ENCODE data around the gene SRRM2. TPM values are rescaled to one million over a fixed set of nuclear protein-coding genes. Genes with fewer than 3 reads are reported as not detected.

Gene SRRM2
- total RNA-seq, 6 donors from 2014 or later = 317 to 3,815 (median 582) TPM

DNA sequence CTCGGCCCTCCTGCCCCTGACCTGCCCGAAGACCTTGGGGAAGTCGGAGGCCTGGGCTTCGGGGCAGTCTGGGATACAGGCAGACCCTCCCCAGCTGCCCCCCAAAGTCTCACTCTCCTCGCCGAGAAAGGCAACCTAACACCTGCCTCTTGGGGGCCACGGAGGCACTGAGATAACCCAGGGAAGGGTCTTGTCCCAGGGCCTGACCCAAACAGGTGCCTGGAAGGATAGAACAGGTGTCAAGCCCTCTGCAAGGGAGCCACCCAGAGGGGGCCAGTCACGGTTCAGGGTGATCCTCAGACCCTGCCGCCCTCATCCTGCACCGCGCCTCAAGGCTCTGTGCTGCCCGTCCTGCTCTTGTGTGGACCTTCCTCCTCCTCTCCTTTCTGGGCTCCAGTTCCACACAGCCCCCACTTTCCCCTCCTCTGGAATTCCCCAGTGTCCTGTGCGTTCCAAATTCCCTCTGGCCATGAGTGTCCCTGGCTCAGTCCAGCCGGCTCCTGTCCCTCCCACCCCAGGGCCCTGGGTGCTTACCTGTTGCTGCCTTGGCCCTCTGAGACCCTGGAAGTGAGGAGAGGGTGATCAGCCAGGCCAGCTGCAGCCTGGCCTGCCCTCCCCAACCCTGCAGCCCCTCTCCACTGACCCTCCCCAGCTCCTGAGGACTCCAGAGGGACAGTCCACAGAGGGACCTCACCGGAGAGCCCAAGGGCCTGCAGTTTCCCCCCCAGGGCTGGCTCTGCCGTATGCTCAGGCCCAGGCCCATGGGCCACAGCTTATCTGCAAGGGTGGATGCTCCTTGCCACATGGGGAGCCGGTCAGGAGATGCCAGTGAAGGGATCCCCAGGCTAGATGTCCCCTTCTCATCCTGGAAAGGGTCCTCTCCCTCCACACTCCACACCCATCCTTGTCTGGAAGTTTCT, 36.2 kb upstream of the SRRM2 start:
- H3K36me3 ChIP-seq = no peaks in the 10 kb centered on the region
- TF ChIP-seq, protein P1, sequence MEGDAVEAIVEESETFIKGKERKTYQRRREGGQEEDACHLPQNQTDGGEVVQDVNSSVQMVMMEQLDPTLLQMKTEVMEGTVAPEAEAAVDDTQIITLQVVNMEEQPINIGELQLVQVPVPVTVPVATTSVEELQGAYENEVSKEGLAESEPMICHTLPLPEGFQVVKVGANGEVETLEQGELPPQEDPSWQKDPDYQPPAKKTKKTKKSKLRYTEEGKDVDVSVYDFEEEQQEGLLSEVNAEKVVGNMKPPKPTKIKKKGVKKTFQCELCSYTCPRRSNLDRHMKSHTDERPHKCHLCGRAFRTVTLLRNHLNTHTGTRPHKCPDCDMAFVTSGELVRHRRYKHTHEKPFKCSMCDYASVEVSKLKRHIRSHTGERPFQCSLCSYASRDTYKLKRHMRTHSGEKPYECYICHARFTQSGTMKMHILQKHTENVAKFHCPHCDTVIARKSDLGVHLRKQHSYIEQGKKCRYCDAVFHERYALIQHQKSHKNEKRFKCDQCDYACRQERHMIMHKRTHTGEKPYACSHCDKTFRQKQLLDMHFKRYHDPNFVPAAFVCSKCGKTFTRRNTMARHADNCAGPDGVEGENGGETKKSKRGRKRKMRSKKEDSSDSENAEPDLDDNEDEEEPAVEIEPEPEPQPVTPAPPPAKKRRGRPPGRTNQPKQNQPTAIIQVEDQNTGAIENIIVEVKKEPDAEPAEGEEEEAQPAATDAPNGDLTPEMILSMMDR (IDR thresholded peaks at IDR 0.05) = no peak
- TF ChIP-seq POLR2A (IDR thresholded peaks at IDR 0.05) = no peak
- no peak for TF ChIP-seq EP300 (IDR thresholded peaks at IDR 0.05)
- no peak for TF ChIP-seq POLR2AphosphoS5 (IDR thresholded peaks at IDR 0.05)
- peak in 1 of 2 donors; percentile 35 for DNase-seq
- no peak overlapping the region for H3K4me3 ChIP-seq
- peaks cover 0 to 3% (median 0%) of the 10 kb centered on the region in 4 donors for H3K27me3 ChIP-seq
- no peak for ATAC-seq (ENCODE audit: low FRiP score in 2 of 2)
- 76 to 79% methylated on average over 9 to 16 of the region's 17 CpGs for WGBS, 2 donors
- peaks cover 13 to 32% (median 27%) of the 10 kb centered on the region in 4 donors for H3K4me1 ChIP-seq
- no peaks in the 10 kb centered on the region for H3K9me3 ChIP-seq
- no peak overlapping the region for H3K27ac ChIP-seq

DNA sequence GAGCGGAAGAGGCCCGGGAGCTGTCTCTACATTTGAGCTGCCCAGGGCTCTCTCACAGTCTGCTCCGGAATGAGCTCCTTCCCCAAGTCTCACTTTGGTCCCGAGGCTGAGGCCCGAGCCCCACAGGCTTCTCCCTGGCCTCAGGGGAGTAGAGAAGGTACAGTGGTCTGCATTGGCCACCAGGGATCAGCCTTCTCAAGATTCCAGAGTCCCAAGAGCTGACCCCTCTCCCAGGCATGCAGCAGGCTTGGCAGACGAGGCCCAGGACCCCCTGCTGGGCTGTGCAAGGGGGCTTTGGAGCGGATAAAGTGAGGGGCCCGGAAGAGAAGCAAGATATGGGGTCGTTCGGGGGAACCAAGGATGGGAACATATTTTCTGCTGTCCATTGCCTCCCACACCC, 35.5 kb upstream of the SRRM2 start:
- Histone ChIP-seq H3K4me3 (no peak overlapping the region), H3K27ac (no peak overlapping the region), H3K4me1 (peaks cover 17 to 39% (median 33%) of the 10 kb centered on the region in 4 donors), H3K36me3 (no peaks in the 10 kb centered on the region), H3K27me3 (peaks cover 0 to 3% (median 0%) of the 10 kb centered on the region in 4 donors), H3K9me3 (no peaks in the 10 kb centered on the region)
- TF ChIP-seq POLR2AphosphoS5 (IDR thresholded peaks at IDR 0.05) (no peak), EP300 (IDR thresholded peaks at IDR 0.05) (no peak), POLR2A (IDR thresholded peaks at IDR 0.05) (no peak)
- TF ChIP-seq, protein P1 (IDR thresholded peaks at IDR 0.05) = no peak
- 85 to 91% methylated on average over 10 of the region's 10 CpGs for WGBS, 2 donors
- DNase-seq (no peak), ATAC-seq (ENCODE audit: low FRiP score in 2 of 2) (no peak)

DNA sequence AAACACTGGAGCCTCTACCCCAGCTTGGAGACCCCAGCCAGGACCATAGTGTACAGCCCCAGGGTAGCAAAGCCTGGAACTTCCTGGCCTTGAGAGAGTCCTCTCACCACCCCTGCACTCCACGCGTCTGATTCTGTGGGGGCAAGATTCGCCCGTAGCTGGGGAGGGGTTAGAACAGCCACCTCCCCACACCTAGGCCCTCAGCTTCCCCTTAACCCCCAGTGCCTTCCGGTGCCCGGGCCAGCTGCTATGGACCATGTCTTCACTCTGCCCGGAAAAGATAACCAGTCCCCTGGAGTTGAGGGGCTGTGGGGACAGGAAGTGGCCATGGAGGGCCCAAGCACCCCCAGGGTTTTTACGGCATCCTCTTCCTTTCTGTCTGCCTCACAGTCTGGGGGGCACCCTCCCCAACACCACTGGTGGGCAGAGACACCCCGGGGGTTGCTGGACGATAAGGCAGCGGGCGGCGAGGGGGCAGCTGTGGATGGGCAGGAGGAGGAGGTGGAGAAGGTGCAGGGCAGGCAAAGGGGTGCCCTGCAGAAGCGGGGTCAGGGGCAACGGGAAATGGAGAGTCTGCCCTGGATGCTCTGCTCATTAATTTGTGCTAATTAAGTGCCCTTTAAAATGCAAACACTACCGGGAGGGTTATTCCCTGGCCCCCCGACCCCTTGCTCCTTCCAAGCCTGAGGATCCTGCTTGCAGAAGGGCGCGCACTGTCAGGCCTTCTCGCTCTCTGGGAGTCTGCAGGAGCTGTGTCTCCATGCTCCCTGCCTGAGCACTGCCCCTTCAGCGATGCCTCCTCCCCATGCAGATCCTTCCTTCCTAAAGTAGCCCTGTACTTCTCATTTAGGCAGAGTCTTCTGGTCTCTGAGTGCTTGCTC, 34.8 kb upstream of the SRRM2 start:
- no peak for ATAC-seq (ENCODE audit: low FRiP score in 2 of 2)
- DNase-seq = no peak
- 65 to 84% methylated on average over 18 to 21 of the region's 21 CpGs for WGBS, 2 donors

DNA sequence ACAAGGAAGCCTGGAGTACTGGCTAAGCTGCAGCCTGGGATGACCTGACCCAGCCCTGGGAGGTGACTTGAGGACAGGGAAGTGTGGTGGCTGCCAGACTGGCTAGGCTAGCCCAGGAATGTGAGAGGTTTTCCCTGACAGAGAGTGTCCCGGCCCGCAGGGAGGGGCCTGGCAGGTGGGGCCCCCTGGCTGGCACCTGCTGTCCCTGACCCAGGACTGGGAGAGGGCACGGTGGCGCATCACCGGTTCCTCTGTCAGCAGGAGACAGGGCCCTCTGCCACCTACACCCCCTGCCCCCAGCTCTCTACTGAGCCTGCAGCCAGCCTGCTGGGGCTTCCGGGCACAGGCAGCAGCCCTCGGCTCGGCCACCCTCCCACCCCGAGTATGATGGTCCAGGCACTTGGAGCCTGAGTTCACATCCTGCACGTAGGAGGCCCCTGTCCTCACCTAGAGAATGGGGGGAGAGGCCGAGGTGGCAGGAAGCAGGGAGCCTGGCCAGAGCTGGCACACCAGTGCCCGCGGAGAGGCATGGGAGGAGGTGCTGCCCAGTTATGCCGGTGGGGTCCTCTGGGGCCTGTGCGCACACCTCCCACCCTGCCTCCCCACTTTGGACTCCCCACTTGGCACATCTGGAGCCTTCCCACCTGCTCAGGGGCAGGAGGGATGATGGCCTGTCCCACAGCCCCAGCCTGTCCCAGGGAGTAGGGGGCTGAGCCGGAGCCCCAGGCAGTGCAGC, 32.9 kb upstream of the SRRM2 start:
- no peaks in the 10 kb centered on the region for H3K36me3 ChIP-seq
- ATAC-seq (ENCODE audit: low FRiP score in 2 of 2) = peak in 1 of 2 donors; percentile 44
- WGBS, 2 donors = 61 to 100% methylated on average over 1 to 8 of the region's 16 CpGs
- H3K27me3 ChIP-seq = peaks cover 0 to 3% (median 0%) of the 10 kb centered on the region in 4 donors
- H3K4me3 ChIP-seq = no peak overlapping the region
- H3K9me3 ChIP-seq = no peaks in the 10 kb centered on the region
- TF ChIP-seq, protein P1 (IDR thresholded peaks at IDR 0.05) = no peak
- TF ChIP-seq EP300 (IDR thresholded peaks at IDR 0.05) (no peak), POLR2AphosphoS5 (IDR thresholded peaks at IDR 0.05) (no peak), POLR2A (IDR thresholded peaks at IDR 0.05) (no peak)
- DNase-seq = peak; percentile 70 to 73
- H3K27ac ChIP-seq = peak overlapping the region in 3 of 4 donors; percentile 42 to 90 (median 52)
- peaks cover 17 to 40% (median 33%) of the 10 kb centered on the region in 4 donors for H3K4me1 ChIP-seq

More for the DNA sequence above, 34.8 kb upstream of the SRRM2 start:
- peaks cover 0 to 3% (median 0%) of the 10 kb centered on the region in 4 donors for H3K27me3 ChIP-seq
- no peak overlapping the region for H3K4me3 ChIP-seq
- peaks cover 17 to 40% (median 33%) of the 10 kb centered on the region in 4 donors for H3K4me1 ChIP-seq
- no peaks in the 10 kb centered on the region for H3K9me3 ChIP-seq
- H3K36me3 ChIP-seq = no peaks in the 10 kb centered on the region
- H3K27ac ChIP-seq = no peak overlapping the region
- TF ChIP-seq EP300 (IDR thresholded peaks at IDR 0.05) (no peak), POLR2A (IDR thresholded peaks at IDR 0.05) (no peak), POLR2AphosphoS5 (IDR thresholded peaks at IDR 0.05) (no peak)
- TF ChIP-seq, protein P1 (IDR thresholded peaks at IDR 0.05) = no peak
